ENCODE results near the gene SORL1.
"Not testable (repeated sequence)": the region's sequence is repeated elsewhere in the genome, so short reads cannot be mapped to it uniquely, and the experiment has no call there.

SORL1 gene

DNA sequence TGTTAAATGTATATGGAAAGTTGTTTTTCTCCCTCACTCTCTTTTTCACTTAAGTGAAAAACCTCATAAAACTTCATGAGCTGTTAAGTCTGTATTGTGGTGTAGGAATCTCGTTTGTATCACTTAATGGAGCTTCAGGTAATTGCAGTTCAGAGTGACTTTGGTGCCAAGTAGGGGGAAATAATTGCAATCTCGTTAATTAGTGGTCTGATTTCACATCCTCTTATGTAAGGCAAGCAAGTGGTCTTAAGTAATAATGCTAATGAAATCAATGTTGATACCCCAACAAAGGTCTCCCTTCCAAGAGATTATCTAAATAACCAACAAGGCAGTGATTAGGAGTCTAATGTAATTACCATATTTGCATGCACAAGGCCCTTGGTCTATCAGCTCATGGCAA is 174.9 kb downstream of the SORL1 start:
- DNase-seq (ENCODE audit: low read depth in 2 of 2): no peak

DNA sequence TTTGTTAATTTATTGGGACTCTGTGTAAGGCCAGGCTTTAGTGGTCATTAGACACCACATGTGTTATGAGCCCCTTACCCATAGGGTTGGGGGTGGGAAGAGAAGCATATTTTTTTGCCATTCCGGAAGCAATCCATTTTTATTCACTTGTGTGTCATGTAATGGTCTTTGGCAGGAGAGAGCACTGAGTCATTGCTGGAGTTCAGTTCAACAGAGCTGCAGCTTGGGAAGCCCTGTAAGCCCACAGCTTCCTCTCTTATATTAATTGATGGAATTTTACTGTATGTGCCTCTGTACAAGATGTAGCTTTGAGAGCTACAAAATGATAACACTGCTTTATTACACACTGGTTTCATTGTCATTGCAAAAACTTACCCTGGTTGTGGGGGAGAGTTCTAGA is 177.9 kb downstream of the SORL1 start:
- DNase-seq (ENCODE audit: low read depth in 2 of 2): no peak

DNA sequence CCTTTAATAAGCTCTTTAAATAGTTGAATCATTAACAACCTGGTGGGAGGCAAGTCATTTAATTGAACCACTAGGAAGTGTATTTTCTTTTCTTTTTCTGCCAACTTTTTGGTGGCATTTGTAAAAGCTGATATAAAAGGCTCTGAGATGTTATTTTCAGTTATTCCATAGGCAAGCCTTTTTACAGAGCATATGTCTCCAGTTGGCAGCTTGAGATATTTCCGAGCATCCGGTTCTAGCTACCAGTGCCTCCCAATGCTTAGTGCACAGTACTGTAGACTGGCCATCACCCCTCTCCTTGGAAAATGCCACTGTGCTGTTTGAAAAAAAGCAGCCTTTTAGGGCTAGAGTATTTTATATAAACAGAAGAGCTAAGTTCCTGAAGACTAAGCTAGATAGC is 179.3 kb downstream of the SORL1 start:
- no peak for DNase-seq (ENCODE audit: low read depth in 2 of 2)

DNA sequence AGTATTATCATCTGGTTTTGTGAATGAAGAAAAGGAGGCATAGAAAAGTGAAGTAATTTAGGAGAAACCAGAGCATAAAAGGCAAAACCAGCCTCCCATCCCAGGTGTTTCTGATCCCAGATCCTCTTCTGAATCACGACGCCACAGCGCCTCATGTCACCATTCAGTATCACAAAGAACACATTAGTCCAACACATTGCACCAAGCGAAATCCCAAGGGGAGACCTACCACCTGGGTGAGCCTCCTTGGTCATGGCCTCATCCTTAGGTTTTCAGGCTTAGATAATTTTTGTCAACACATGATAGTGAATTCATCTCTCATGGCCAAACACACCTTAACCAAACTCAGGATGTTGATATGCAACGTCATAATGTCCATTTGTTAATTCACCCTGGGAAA is 182.2 kb downstream of the SORL1 start:
- no peak for DNase-seq (ENCODE audit: low read depth in 2 of 2)

DNA sequence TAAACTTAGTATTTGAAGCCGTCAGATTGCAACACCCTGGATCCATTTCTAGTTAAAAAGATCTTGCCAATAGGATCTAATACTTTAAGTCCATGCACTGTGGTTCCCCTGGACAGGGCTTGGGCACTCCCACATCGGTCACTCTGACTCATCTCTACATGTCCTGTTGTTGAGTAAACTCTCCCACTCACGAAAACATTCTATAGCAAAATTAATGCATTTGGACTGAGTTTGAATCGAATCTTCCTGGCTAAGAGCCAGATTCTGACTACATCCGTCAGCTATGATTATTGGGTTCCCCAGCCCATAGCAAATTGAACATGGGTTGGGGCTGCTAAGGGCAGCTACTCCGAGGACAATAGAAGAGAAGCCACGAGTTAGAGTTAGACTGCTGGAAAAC is 182.8 kb downstream of the SORL1 start:
- no peak for DNase-seq (ENCODE audit: low read depth in 2 of 2)

DNA sequence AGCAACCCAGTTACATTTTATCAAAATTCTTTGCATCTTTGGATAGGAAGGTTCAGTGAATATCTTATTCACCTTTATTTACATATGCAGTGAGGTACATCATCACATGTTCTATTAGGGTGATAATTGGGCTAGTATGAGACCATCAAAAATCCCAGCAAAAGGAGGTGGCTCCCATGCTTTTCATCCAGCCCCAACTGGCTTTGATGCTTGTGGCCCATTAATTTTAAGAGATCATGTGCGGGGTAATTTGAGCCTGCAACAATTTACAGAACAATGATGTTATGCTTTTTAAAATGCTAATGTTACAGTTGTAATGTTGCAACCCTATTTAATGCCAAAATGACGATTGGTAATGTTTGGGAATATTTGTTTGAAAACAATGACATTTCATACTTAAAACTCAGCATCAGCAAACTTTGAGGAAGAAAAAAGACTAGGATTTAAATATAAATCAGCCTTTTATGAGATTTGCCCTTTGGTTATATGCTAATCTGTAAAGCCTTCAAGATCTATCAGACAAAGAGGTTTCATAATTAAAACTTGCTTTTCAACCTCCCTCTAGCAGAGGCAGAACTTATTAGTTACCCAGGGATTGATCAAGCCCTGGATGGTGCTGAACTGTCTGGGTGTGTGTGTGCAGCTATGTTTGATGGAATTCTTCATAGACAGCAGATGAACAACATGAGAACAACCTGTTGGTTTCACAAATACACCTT is 184.1 kb downstream of the SORL1 start:
- DNase-seq (ENCODE audit: low read depth in 2 of 2): no peak

DNA sequence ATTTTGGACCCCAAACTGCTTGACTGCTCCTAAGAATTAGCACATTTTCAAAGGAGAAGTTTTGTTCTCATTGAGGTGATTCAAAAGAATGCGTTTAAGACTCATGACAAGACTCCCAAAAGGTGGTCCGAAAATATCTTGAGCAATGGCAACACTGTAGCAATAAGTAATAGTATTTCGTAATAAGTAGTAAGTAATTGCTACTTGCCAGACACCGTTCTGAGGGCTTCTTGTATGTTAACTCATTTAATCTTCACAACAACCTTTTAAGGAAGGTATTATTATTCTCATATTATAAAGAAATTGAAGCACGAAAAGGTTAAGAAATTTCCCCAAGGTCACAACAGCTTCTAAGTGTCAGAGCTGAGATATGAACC is 184.7 kb downstream of the SORL1 start:
- no peak for DNase-seq (ENCODE audit: low read depth in 2 of 2)

DNA sequence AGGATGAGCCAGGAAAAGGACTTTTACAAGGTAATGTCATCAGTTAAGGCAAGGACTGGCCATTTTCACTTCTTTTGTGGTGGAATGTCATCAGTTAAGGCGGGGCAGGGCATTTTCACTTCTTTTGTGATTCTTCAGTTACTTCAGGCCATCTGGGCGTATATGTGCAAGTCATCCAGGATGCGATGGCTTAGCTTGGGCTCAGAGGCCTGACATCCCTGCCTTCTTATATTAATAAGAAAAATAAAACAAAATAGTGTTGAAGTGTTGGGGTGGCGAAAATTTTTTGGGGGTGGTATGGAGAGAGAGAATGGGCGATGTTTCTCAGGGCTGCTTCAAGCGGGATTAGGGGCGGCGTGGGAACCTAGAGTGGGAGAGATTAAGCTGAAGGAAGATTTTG is 185.5 kb downstream of the SORL1 start:
- DNase-seq (ENCODE audit: low read depth in 2 of 2): not testable (repeated sequence)

DNA sequence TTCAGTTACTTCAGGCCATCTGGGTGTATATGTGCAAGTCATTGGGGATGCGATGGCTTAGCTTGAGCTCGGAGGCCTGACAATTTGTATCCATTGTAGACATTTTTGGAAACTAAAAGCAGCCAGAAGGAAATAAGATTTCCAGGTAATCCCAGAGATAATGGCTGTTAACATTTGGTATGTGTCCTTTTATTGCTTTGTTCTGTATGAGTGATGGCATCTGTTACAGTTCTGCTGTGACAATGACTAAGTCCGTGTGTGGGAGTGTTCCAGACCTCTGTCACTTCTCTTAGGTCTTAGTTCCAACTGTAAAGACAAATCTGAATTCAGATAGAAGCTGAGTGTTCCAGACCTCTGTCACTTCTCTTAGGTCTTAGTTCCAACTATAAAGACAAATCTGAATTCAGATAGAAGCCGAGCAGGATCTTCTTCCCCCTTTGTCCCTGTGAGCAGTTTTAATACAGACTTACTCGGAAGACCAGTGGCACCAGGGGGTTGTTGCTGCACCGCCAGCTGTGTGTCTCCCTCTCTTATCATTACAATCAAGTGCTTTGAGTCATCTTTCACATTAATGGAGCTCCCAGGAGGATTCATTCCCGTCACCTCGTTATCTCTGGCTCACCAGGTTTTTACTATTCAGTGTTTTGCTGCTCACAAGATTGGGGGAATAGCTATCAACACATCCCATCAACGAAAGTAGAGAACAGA is 191.5 kb downstream of the SORL1 start:
- no peak for DNase-seq (ENCODE audit: low read depth in 2 of 2)

DNA sequence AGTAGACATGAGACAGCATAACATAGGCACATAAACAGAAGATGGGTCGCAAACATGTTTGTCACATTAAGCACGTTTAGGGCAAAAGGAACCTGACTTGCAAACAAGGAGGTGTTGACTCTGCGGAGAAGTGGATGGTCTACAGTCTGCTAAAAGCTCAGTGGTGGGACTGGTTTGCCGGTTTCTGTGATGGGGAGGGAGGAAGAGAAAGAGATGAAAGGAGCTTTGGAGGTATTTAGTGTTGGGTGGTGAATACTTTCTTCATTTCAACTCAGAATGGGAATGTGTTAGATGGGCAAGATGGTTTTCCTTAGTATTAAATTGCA is 192.0 kb downstream of the SORL1 start:
- no peak for DNase-seq (ENCODE audit: low read depth in 2 of 2)

DNA sequence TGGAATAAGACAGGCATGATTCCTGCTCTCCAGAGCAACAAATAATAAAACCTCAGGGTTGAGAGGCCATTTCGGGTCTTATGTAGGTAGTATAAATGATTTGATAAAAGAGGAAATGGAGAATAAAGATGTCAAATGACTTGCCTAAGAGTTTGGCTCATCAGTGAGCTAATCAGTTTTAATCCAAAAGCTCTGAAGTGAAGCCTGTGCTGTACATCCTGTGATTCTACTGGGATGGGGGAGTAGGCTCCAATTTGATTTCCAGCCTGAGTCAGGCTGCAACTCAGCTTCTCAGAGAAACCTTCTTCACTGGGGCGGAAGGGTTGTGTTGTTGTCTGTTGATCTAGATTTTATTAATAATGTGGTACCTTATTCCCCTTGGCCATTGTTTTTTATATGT is 192.9 kb downstream of the SORL1 start:
- no peak for DNase-seq (ENCODE audit: low read depth in 2 of 2)

DNA sequence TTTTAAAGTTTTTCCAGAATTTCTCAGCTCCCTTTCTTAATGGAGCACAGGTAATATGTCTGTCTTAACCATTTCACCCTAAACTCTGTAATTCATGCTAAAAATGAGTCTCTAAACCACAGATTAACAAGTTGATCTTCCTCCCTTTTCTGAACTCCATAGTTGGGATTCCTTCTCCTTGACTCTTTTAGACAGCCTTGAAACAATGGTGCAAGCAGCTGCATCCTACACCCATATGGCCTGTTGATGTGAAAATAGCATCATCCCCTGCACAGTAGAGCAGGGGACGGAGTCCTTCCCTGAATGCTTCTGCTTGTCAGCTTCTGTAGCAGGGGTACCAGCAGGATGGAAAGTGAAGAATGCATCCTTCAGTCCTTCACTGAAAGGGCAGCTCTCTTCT is 193.5 kb downstream of the SORL1 start:
- DNase-seq (ENCODE audit: low read depth in 2 of 2): no peak

DNA sequence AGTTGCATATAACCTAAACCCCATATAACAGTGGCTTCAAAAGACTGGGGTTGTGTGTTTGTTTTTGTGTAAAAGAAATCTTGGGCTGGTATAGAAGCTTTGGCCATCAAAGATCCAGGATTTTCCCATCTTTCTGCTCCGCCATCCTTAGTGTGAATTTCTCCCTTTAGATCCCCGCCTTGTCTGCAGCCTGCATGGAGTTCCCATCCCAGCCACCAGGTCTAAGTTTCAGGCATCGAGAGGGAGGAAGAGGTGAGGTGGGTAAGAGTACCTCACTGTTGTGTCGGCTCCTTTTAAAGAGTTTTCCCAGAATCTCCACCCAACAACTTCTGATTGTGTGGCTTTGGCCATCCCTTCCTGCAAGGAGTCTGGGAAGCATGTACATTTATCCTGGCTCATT is 196.2 kb downstream of the SORL1 start:
- DNase-seq (ENCODE audit: low read depth in 2 of 2): no peak

DNA sequence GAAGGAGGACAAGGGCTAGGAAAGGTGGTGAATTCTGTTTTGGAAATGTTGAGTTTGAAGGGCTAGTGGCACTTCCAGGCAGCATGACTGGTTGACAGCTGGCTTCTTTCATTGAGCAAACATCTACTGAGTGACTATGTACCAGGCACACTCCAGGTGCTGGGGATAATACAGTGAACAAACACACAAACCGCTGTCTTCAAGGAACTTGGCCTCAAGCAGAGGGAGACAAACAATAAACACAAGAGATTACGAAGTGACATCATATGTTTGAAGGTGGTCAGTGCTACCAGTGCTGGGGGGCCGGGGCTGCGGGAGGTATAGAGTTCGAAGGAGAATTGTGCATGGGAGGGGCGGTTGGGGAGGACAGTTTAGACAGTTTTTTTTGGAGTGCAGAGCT is 197.7 kb downstream of the SORL1 start:
- DNase-seq (ENCODE audit: low read depth in 2 of 2): no peak

DNA sequence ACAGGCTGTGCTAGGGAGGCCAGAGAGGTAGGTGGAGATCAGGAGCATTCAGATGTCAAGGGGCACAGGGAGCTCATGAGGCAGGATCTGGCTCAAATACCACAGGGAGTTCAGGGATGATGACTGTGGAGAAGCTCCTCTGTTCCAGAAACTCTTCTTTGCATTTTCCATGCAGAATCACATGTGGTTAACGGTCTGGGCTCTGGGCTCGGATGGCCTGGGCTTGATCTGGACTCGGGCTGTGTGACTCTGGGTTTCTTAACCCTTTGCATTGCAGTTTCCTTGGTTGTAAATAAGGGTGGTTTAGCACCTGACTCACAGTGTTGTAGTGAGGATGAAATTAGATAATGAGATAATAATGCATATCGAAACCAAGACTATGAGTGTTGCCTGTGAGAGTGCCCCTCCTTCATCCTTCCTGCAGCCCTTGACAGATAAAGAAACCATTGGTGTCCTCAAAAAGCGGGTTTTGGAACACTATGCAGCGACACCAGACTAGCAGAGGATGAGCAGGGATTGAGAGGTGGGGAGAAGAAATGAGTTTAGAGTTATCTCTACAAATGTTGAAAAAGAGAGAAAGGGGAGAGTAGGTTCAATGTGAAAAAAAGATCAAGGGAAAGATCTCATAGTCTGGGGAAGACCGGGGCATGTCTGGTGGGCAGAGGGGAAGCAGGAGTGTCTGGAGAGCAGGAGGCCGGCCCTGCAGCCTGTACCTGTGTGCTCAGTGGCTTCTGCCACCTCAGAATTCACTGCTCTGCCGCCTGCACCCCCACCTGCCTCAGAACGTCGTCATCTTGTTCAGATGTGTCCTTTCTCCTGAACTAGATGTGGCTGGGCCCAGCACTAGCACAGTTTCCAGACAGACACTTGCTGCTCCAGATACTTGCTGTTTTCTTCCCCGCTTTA is 198.5 kb downstream of the SORL1 start:
- no peak for DNase-seq (ENCODE audit: low read depth in 2 of 2)

DNA sequence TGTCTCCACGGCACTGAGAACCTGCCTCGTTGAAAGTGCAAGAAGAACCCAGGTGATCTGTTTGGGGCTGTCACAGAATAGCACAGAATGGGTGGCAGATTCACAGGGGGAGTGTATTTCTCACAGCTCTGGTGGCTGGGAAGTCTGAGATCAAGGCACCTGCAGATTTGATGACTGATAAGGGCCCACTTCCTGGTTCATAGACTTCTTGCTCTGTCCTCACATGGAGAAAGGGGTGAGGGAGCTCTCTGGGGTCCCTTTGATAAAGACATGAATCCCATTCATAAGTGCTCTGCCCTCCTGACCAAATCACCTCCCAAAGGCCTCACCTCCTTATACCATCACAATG is 199.1 kb downstream of the SORL1 start:
- no peak for DNase-seq (ENCODE audit: low read depth in 2 of 2)

DNA sequence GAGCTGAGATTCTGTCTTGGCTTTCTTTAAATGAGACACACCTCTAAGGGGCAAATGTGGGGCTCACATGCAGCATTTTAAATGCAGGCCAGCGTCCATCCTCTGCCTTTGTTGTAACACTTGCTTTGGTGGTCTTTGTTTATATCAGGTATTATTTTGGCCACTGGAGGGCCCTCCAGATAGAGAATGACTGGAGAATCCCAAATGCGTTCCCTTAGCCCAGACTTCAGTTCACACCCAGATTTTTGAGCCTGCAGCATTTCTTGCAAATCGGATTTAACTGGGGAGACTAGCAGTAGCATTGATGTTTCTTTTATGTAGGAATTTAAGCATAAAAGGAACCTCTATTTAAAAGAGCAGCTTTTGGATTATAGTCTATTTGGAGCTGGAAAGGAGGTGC is 200.9 kb downstream of the SORL1 start:
- no peak for DNase-seq (ENCODE audit: low read depth in 2 of 2)

DNA sequence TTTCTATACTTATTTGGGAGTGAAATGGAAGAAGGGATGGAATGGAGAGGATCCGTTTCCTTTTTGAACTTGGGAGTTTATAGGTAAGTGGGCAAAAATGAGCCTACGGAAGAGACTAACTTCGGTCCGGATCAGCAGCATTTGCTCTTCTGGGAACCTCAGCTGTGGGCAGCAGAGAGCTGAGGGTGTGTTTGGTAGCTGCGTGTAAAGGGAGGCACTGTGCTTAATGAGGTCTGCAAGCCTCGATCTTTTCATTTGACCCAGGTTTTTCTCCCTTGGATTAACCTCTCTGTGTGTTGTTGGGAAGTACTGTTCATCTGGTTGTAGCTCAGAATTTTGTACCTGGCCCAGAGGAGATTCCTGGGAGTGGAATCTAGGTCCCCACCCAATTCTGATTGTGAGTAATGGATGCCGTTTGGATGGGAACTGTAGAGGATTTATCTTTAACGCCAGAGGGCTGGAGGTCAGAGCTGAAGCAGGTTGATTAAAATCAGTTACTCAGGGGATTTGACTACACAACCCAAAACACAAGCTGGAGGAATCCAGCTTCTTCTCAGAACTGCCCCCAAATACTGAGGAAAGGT is 202.2 kb downstream of the SORL1 start:
- no peak for DNase-seq (ENCODE audit: low read depth in 2 of 2)

DNA sequence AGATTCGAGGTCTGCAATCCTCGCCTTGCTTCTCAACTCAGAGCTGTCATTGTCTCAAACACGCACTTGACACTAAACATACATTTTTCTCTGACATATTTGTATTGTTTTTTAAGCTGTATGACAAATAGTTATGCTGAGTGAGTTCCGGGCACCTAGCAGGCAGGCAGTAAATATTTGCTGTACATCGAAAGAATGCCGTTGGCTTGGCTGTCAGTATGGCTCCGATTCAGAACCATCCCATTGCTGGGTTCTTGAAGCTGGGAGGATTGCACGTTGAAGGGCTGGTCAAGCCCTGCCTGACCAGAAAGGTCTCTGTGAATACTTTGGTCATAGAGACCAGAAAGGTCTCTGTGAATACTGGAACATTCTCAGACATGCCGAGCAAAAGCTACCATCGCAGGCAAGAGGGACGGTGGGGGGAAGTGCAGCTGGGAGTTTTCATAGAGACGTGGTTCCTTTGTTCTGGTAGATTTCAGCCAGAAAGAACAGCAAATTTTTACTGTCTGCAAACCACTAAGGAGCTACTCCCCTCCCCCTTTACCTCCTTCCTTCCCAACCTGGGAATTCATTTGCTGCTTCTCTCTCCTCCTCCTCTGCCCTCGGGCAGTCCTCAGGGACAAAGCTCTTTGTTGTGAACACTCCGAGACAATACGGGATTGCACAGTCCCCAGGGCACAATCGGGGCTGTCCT is 202.9 kb downstream of the SORL1 start:
- no peak for DNase-seq (ENCODE audit: low read depth in 2 of 2)

DNA sequence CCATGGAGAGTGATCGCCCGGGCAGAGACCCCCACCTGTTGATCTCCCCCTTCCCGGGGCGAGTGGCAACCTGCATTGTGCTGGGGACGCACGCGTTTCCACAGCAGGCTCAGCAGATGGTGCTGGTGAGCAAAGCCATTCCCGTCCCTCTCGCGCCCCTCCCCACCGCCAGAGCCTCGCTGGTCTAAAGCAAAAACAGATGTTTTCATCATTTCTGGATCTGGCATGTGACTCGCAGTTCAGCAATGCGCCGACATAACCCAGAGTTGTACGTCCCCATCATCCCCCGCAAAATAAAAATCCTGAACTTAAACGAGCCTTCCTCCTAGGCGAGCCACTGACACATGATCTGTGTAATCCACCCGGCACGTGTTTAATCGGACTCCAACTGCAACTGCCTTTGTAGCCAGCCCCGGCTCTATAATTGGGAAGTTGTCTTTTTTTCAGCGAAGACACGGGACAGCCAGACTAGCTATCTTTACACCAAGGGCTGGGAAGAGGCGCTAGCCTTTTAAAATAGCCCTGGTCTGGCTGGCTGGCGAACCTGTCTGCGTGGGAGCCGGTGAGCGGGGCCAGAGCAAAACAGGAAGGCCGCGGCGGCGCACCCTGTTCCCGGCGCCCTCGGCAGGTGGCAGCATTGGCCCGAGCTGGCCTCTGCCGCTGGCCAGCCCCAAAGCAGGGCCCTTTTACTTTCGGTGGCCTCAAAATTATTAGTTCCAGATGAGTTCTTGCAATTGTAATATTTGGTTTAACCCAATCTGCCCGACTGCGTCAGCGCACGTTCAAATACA is 203.6 kb downstream of the SORL1 start:
- peak; percentile 18 to 39 for DNase-seq (ENCODE audit: low read depth in 2 of 2)
